ENCODE data around the gene MYO5C.

- TF ChIP-seq EZH2phosphoT487 (IDR thresholded peaks at IDR 0.05; ENCODE audit: low read depth) (no peak), CTCF (IDR thresholded peaks at IDR 0.05; ENCODE audit: low read depth, low read length) (no peak)
Observed at GRCh38 chr15:52303093-52303772, 7.6 kb upstream of the MYO5C start.

Data from OCI-LY3 (cell line).